GM19468 (cell line): ENCODE data around the gene APOBEC3F.

Experiments used
- ATAC-seq: cut with Tn5 transposase; IDR thresholded peaks from one replicate; pipeline ENCODE4 v1.9.1; 2021; ENCODE audit warnings: mild to moderate bottlenecking, moderate library complexity, moderate number of reproducible peaks; ENCODE audit not compliant: unreplicated experiment; ENCODE audit errors: extremely low read depth

The APOBEC3F gene

DNA sequence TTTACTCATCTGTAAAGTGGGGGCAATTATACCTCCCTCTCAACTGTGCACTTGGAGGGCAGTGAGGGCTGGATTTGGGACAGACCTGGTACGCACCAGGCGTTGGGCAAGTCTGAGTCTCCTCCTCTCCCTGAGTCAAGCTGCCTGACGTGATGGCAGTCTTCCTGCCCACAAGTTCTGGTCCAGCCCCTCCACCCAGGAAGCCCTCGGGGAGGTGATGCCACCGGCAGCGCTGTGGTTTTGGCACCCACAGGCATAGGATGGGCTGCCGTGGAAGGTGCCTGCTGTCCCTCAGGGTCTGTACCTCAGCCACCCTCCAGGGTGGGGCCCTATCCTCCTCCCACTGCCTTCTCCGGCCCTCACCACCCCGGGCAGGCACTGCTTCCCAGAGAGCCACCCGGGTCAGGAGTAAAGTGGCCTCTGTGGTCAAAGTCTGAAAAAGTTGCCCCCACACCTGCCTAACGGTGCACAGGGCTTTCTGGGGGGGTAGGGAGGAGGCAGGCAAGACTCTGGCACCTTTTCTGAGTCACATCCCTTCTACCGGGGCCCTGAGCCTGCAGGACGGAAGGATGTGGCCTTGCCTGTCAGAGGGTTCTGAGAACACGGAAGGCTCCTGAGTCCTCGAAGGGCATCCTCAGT, 49.9 kb downstream of the APOBEC3F start:
- no peak for ATAC-seq

DNA sequence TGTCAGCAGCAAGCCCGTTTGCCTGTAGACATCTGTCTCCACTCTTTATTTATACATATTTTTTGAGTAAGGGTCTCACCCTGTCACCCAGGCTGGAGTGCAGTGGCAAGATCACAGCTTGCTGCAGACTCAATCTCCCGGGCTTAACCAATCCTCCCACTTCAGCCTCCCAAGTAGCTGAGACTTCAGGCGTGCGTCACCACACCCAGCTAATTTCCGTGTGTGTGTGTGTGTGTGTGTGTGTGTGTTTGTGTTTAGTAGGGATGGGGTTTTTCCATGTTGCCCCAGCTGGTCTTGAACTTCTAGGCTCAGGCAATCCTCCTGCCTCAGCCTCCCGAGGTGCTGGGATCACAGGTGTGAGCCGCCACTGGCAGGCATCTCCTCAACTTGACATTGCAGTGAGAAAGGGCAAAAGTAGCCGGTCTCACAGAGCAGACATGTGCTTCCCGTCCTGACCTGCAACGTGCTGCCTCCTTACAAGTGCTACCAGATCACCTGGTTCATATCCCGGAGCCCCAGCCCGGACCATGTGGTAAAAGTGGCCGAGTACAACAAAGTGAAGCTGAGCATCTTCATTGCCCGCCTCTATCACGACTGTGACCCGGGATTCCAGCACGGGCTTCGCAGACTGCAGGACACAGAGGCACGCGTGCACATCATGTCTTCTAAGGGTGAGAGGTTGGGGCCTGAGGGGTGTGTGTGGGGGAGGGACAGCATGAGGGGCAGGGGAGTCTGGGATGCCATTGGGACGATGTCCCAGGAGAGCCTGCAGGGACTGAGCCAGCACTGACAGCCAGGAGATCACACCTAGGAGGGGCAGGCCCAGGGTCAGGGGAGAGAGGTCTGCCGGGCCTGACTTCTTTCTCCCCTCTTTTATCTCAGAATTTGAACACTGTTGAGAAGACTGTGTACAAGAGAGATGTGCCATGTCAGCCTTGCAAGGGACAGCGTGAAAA, 50.7 kb downstream of the APOBEC3F start:
- no peak for ATAC-seq

DNA sequence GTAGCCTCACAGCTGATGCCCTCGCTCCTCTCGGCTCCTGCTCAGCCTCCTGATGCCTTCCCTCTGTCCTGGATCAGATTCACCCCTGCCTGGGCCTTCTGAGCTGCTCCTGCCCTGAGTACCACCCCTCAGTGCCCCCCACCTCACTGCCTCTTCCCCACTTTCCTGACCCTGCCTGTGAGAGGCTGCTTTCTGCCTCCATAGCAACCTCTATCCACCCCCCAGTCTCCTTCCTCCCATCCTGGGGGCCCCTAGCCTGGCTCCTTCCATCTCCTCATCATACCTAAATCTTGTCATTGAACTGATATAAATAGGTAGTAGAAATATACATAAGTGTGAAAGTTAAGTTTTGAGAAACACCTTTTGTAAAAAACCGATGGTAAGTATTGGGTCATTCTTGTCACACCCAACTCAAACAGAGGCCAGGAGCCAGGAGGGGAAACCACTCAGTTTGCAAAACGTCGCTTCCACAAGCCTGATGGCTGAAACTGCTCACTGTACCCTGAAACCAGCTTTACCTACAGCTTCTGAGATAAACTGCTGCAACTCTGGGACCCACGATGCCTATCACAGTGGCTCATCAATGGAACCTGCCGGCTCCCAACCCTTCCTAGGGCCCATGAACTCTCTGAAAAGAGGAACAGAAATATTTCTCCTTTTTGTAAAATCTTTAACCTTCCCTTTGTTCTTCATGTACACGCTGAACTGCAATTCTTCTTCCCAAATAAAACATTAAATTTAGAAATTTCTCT, 51.6 kb downstream of the APOBEC3F start:
- ATAC-seq: no peak

DNA sequence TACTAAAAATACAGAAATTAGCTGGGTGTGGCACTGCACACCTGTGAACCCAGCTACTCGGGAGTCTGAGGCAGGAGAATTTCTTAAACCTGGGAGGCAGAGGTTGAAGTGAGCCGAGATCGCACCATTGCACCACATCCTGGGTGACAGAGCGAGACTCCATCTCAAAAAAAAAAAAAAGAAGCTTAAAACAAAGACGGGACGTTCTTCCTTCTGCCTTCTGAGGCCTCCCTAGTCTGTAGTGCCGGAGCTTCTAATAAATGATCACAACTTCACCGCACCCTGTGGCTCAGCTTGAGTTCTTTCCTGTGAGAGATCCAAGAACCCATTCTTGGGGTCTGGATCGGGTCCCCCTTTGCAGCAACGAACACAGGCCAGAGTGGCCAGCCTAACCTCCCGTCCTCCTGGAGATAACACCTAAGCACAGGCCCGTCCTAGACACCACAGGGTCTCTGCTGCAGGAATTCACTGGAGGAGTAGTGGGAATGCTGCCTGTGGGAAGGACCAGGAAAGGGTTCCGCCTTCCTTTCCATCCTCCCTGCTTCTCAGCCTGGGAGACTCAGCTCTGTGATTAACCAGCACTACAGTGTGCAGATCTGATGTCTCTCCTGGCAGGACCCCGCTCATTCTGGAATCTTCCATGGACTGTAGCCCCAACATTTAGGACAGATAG, 54.2 kb downstream of the APOBEC3F start:
- no peak for ATAC-seq

DNA sequence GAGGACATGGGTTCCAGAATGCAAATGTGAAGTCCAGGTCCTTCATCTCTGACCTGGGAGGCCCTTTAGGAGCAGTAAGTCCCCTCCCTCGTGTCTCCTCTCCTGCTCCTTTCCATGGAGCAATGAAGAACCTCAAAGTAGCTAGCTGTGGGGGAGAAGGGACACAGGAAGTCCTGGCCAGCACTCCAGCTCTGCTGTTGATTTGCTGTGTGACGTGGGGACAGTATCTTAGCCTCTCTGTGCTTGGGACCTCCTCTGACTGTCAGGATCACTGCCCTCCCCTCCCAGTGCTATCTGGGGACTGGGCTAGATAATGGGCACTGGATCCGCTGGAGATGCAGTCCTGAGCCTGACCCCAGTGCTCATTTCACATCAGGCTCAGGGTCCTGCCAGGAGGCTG, 55.3 kb downstream of the APOBEC3F start:
- ATAC-seq: no peak

DNA sequence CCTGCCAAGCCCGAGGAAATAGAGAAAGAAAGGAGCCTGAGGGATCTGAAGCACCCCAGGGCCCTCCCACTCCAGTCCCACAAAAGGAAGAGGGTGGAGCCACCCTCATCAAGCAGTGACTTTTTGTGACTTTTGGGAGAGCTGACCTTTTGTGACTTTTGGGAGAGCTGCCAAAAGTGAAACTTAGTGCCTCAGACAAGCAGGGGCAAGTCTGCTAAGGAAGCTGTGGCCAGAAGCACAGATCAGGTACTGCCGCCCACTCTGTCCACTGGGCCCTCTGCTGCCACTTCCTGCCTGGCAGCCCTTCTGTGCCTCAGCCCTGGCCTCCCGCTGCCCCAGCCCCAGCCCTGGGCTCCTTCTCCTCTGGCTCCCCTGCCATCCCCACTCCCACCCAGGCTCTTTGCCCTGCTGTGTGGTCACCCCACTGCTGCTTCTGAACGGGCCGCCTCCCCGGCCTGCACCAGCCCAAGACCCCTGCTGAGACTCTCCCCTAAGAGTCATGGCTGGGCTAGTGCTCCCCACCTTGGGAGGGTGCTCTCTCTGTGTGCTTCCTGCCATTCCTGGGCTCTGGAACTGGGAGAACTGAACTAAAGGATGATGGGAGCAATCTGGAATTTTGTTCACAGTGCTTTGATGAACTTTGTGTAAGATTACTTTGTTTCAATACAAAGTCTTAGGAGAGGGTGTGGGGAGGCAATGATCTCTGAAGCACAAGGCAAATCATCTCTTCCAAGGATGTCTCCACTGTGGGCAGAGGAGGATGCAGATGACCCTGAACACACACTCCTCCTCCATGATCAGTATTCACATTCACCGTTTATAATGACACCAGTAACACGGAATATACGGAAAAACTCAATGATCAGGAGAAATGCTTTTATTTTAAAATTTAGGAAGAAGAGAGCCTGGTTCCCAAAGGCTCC, 56.7 kb downstream of the APOBEC3F start, which contains the start of gene APOBEC3H:
Gene APOBEC3H, plus strand, starts transcription at position 147 of the 923 bp plus-strand sequence. CDS start 3,035 bp downstream, outside the sequence.
- ATAC-seq: no peak

DNA sequence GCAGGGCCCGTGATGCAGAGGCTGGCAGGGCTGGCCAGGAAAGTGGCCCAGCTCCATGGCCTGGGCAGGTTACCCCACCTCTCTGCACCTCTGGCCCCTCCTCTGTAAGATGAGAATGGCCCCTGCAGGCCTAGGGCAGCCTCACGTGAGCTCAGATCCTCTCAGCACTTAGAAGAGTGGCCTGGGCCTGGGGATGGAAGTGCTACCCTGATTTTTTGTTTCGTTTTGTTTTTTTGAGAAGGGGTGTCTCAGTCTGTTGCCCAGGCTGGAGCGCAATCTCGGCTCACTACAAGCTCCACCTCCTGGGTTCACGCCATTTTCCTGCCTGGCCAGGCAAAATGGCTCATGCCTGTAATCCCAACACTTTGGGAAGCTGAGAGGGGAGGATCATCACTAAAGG, 57.4 kb downstream of the APOBEC3F start:
- ATAC-seq: no peak

DNA sequence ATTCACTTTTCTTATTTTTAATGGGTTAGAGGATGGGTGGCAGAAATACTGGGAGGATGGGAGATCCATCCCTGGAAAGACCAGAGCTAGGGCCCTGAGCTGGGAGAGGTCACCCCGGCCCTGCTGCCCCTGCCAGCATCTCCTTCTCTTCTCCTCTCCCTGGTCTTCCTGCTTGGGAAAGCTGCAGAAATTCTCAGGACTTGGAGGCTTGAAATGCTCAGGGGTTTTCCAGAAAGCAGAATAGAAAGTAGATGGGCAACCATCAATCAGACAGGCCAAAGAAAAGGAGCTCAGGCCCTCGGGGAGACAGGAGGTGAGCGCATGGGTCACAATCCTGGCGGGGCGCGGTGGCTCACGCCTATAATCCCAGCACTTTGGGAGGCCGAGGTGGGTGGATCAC, 57.9 kb downstream of the APOBEC3F start:
- no peak for ATAC-seq

DNA sequence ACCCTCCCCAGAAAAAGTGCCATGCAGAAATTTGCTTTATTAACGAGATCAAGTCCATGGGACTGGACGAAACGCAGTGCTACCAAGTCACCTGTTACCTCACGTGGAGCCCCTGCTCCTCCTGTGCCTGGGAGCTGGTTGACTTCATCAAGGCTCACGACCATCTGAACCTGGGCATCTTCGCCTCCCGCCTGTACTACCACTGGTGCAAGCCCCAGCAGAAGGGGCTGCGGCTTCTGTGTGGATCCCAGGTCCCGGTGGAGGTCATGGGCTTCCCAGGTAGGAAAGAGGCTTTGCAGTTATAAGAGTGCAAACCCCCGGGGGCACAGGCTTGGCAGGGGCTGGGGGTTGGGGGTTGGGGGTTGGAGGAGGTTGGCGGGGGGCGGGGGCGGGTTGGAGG, 60.6 kb downstream of the APOBEC3F start:
- no peak for ATAC-seq

DNA sequence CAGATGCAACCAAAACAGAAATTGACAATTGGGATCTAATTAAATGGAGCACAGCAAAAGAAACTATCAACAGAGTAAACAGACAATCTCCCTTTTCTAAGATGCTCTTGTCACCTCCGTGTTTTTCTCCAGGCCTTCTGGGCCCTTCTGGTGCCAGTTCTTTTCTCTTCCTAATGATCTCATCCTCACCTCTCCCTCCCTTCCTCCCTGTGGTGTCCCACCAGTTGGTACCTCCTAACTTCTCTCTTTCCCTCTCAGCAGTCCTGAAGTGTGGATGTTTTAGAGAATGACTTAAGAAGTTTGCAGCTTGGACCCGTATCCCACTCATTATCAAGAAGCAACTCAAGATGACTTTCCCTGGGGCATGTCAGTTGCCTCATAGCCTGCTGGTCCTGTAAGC, 62.8 kb downstream of the APOBEC3F start:
- no peak for ATAC-seq
